SK-N-MC (cell line): ENCODE data around the gene COX15.

Experiments used
- DNase-seq: peaks from one replicate; pipeline ENCODE4 v3.0.0-alpha.2; 2011; ENCODE audit warnings: low read depth, low spot score
- H3K27ac ChIP-seq: fragments of 200-600 bp; sonication (generic); 2 replicates; pipeline ENCODE4 v1.5.1; 2016; ENCODE audit warnings: mixed run types
- H3K36me3 ChIP-seq: fragments of 200-600 bp; sonication (generic); 2 replicates; pipeline ENCODE4 v1.6.1; 2017; ENCODE audit warnings: antibody characterized with exemption, low read length, mixed read lengths; ENCODE audit not compliant: insufficient read depth
- H3K4me3 ChIP-seq: fragments of 200-600 bp; sonication (generic); 2 replicates; pipeline ENCODE4 v1.5.1; 2016
- H3K9ac ChIP-seq: fragments of 200-600 bp; sonication (generic); 2 replicates; pipeline ENCODE4 v1.8.0; 2017; ENCODE audit warnings: mixed run types, mixed read lengths; ENCODE audit not compliant: insufficient read length
- H3K9me3 ChIP-seq: fragments of 200-600 bp; sonication (generic); 2 replicates; pipeline ENCODE4 v1.6.1; 2017; ENCODE audit warnings: low read depth, mild to moderate bottlenecking, antibody characterized with exemption, low read length, moderate library complexity, mixed read lengths
- EZH2 ChIP-seq: fragments of 200-600 bp; sonication (generic); IDR thresholded peaks from one replicate; pipeline ENCODE4 v1.6.1; 2017; ENCODE audit warnings: antibody characterized with exemption
- FOXP2 ChIP-seq: optimal IDR thresholded peaks from 2 replicates; pipeline ENCODE3; 2011; ENCODE audit warnings: mild to moderate bottlenecking, moderate library complexity; ENCODE audit not compliant: insufficient read depth; ENCODE audit errors: extremely low read length, control extremely low read depth
- POLR2AphosphoS5 ChIP-seq: IDR thresholded peaks from 2 replicates; pipeline ENCODE4 v1.6.1; 2012; ENCODE audit warnings: mild to moderate bottlenecking, low read depth, low read length, borderline replicate concordance

Gene COX15

GRCh38 chr10:99698504-99699080 is 33.3 kb downstream of the COX15 start:
- H3K4me3 ChIP-seq = no peak overlapping the region
- TF ChIP-seq EZH2 (no peak), FOXP2 (no peak), POLR2AphosphoS5 (no peak)
- no peak for DNase-seq
- no peak overlapping the region for H3K9ac ChIP-seq
- no peaks in the 10 kb centered on the region for H3K36me3 ChIP-seq
- H3K27ac ChIP-seq = no peak overlapping the region
- no peaks in the 10 kb centered on the region for H3K9me3 ChIP-seq

DNA sequence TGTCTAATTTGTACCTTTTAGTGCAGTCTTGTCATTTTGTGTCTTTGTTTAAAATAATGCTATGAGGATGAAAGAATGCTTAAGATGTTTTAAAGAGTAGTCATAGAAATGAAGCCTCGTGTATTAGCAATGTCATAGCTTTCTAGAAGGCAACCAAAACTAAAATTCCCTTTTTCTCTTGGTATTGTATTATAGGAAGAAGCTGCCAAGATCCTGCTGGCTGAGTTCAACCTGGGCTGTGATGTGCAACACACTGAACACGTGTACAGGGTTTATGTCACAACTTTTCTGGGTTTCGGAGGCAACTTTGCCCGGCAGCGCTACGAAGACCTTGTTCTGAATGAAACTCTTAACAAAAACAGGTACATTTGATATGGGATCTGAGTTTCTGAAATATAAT is 36.2 kb downstream of the COX15 start:
- Histone ChIP-seq H3K9ac (no peak overlapping the region), H3K9me3 (no peaks in the 10 kb centered on the region), H3K27ac (no peak overlapping the region), H3K36me3 (no peaks in the 10 kb centered on the region), H3K4me3 (no peak overlapping the region)
- TF ChIP-seq POLR2AphosphoS5 = no peak
- no peak for TF ChIP-seq FOXP2
- TF ChIP-seq EZH2 = no peak
- no peak for DNase-seq

GRCh38 chr10:99693933-99694583 is 37.9 kb downstream of the COX15 start:
- Histone ChIP-seq H3K4me3 (no peak overlapping the region), H3K36me3 (no peaks in the 10 kb centered on the region), H3K9me3 (no peaks in the 10 kb centered on the region), H3K9ac (no peak overlapping the region), H3K27ac (no peak overlapping the region)
- no peak for DNase-seq
- TF ChIP-seq POLR2AphosphoS5 (no peak), FOXP2 (no peak), EZH2 (no peak)

DNA sequence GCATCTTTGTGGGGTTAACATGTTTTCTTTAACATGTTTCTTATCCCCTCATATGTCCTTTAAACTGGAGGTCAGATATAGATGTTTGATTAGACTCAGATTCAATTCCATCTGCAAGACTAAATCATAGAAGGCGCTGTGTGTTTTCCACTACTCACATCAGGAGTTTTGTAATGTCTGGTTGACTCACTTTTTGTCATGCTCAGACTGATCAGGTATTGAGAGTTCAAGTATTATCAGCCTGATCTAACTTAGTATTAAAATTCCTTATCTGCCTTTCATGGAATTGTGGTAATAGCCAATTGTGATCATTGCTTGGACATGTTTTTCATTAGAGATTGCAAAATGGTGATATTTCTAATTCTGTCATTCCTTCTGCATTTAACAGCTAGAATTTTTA is 42.5 kb downstream of the COX15 start:
- no peak for TF ChIP-seq FOXP2
- TF ChIP-seq EZH2 = no peak
- no peak for TF ChIP-seq POLR2AphosphoS5
- Histone ChIP-seq H3K4me3 (no peak overlapping the region), H3K9me3 (no peaks in the 10 kb centered on the region), H3K27ac (no peak overlapping the region), H3K36me3 (no peaks in the 10 kb centered on the region), H3K9ac (no peak overlapping the region)
- no peak for DNase-seq

GRCh38 chr10:99685597-99685967 is 46.3 kb downstream of the COX15 start:
- no peak for DNase-seq
- H3K9ac ChIP-seq = no peak overlapping the region
- H3K4me3 ChIP-seq = no peak overlapping the region
- H3K27ac ChIP-seq = no peak overlapping the region
- H3K36me3 ChIP-seq = no peaks in the 10 kb centered on the region
- no peak for TF ChIP-seq POLR2AphosphoS5
- no peak for TF ChIP-seq EZH2
- no peak for TF ChIP-seq FOXP2
- no peaks in the 10 kb centered on the region for H3K9me3 ChIP-seq

DNA sequence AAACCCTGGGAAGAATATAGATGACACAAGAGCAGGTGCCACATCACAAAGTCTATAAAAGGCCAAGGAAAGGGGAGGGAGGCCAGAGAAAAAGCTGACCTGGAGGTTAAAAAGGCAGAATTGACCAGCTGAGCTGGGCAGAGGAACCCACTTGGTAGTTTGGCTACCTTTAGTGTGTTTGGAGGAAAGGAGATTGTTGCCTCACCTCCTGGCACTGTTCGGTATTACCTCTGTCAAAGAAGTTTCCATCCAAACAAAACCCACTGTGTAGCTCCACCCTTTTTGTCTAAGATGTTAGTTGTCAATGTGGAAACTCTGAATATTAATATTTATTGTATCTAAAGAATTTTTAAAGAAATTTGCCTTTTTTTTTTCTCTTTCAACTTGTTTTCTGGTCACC is 49.2 kb downstream of the COX15 start:
- TF ChIP-seq FOXP2 = no peak
- TF ChIP-seq EZH2 = no peak
- TF ChIP-seq POLR2AphosphoS5 = no peak
- no peak overlapping the region for H3K4me3 ChIP-seq
- H3K9me3 ChIP-seq = no peaks in the 10 kb centered on the region
- no peak for DNase-seq
- no peak overlapping the region for H3K9ac ChIP-seq
- H3K36me3 ChIP-seq = no peaks in the 10 kb centered on the region
- no peak overlapping the region for H3K27ac ChIP-seq
